T-helper 22 cell (primary cell): ENCODE results near the gene PDE6A.

Experiments used
- DNase-seq: peaks from one replicate; pipeline ENCODE4 v3.0.0-alpha.2; 2020; ENCODE audit warnings: low read depth

PDE6A gene

GRCh38 chr5:149836451-149837139 lies 108.0 kb downstream of the PDE6A start:
- no peak for DNase-seq

GRCh38 chr5:149834246-149834855 lies 110.2 kb downstream of the PDE6A start:
- no peak for DNase-seq

GRCh38 chr5:149833116-149833827 lies 111.3 kb downstream of the PDE6A start:
- DNase-seq, result no peak

- no peak for DNase-seq
Observed at GRCh38 chr5:149832636-149833035, 112.0 kb downstream of the PDE6A start.

- DNase-seq, result no peak
Observed at GRCh38 chr5:149831492-149831891, 113.1 kb downstream of the PDE6A start.

GRCh38 chr5:149830579-149830978 lies 114.0 kb downstream of the PDE6A start:
- DNase-seq, result no peak

- no peak for DNase-seq
Observed at GRCh38 chr5:149829954-149830353, 114.6 kb downstream of the PDE6A start.

- peak; percentile 35 for DNase-seq
Observed at GRCh38 chr5:149828161-149829011, 116.2 kb downstream of the PDE6A start.

GRCh38 chr5:149827546-149827945 lies 117.0 kb downstream of the PDE6A start:
- no peak for DNase-seq

- DNase-seq, result no peak
Observed at GRCh38 chr5:149827086-149827485, 117.5 kb downstream of the PDE6A start.

GRCh38 chr5:149826574-149826973 lies 118.0 kb downstream of the PDE6A start:
- no peak for DNase-seq

GRCh38 chr5:149824846-149825245 lies 119.7 kb downstream of the PDE6A start:
- DNase-seq, result no peak

GRCh38 chr5:149824120-149824519 lies 120.5 kb downstream of the PDE6A start:
- DNase-seq, result no peak

GRCh38 chr5:149823375-149823774 lies 121.2 kb downstream of the PDE6A start:
- DNase-seq, result no peak

- DNase-seq, result no peak
Observed at GRCh38 chr5:149822301-149822700, 122.3 kb downstream of the PDE6A start.

- no peak for DNase-seq
Observed at GRCh38 chr5:149820536-149821510, 123.8 kb downstream of the PDE6A start.

GRCh38 chr5:149820012-149820411 lies 124.6 kb downstream of the PDE6A start:
- DNase-seq, result no peak

GRCh38 chr5:149818116-149818515 lies 126.5 kb downstream of the PDE6A start:
- DNase-seq, result no peak

- DNase-seq, result no peak
Observed at GRCh38 chr5:149817539-149818060, 127.0 kb downstream of the PDE6A start.

- DNase-seq, result no peak
Observed at GRCh38 chr5:149816661-149817060, 127.9 kb downstream of the PDE6A start.

- DNase-seq, result no peak
Observed at GRCh38 chr5:149811453-149811852, 133.1 kb downstream of the PDE6A start.
